Upper lobe of right lung (tissue), 1 donor: ENCODE measurements around the gene CCM2. TPM values are rescaled to one million over a fixed set of nuclear protein-coding genes. Genes with fewer than 3 reads are reported as not detected.

Experiments used
- ATAC-seq: fragments of 200-7000 bp; cut with Tn5 transposase; one replicate; pipeline ENCODE4 v1.9.1; 2020; ENCODE audit warnings: mild to moderate bottlenecking, moderate library complexity
- DNase-seq: peaks from one replicate; pipeline ENCODE4 v3.0.0-alpha.2; 2020
- H3K27ac ChIP-seq: fragments of 200-600 bp; one replicate; pipeline ENCODE4 v1.8.0; 2022
- H3K27me3 ChIP-seq: fragments of 200-600 bp; one replicate; pipeline ENCODE4 v1.8.0; 2022; ENCODE audit warnings: mild to moderate bottlenecking
- H3K36me3 ChIP-seq: fragments of 200-600 bp; one replicate; pipeline ENCODE4 v1.8.0; 2022
- H3K4me1 ChIP-seq: fragments of 200-600 bp; one replicate; pipeline ENCODE4 v1.8.0; 2022
- H3K4me3 ChIP-seq: fragments of 200-600 bp; one replicate; pipeline ENCODE4 v1.8.0; 2022; ENCODE audit warnings: mild to moderate bottlenecking
- H3K9me3 ChIP-seq: fragments of 200-600 bp; one replicate; pipeline ENCODE4 v1.8.0; 2022
- CTCF ChIP-seq: fragments of 200-600 bp; IDR thresholded peaks from one replicate; pipeline ENCODE4 v1.8.0; 2022; ENCODE audit warnings: antibody characterized with exemption
- intact Hi-C: fragments of 100-400 bp; cut with DNase I; formaldehyde crosslinking; loops from one replicate; pipeline ENCODE4 v1.11.0; 2022
- total RNA-seq: library from RNA; stranded (reverse); fragmentation: NEBNext Ultra II Directional; extraction: Animal tissue kit (Norgen Biotek cat#: 25700); gene quantifications from one replicate; pipeline ENCODE4 v1.2.1, GENCODE V29; 2021
- donor health status: DM: no; HTN: yes; CAD: no; lungs with severe emphysema.

The CCM2 gene
- total RNA-seq, 1 donor from 2014 or later: 40.2 TPM

GRCh38 chr7:44964384-44964830 is 35.6 kb upstream of the CCM2 start:
- H3K27ac ChIP-seq: no peak overlapping the region
- intact Hi-C loops: no loop called here
- ATAC-seq (no peak), DNase-seq (no peak)
- no peak for TF ChIP-seq CTCF
- H3K27me3 ChIP-seq: no peaks in the 10 kb centered on the region
- H3K36me3 ChIP-seq: no peaks in the 10 kb centered on the region
- no peak overlapping the region for H3K4me3 ChIP-seq
- H3K4me1 ChIP-seq: peaks cover 8% of the 10 kb centered on the region
- H3K9me3 ChIP-seq: no peaks in the 10 kb centered on the region

GRCh38 chr7:44964831-44965440 is 35.1 kb upstream of the CCM2 start:
- H3K36me3 ChIP-seq: no peaks in the 10 kb centered on the region
- no peak overlapping the region for H3K4me3 ChIP-seq
- H3K27ac ChIP-seq: no peak overlapping the region
- DNase-seq: peak; percentile 62
- no peaks in the 10 kb centered on the region for H3K27me3 ChIP-seq
- H3K4me1 ChIP-seq: peaks cover 8% of the 10 kb centered on the region
- TF ChIP-seq CTCF: no peak
- ATAC-seq: no peak
- H3K9me3 ChIP-seq: no peaks in the 10 kb centered on the region
- intact Hi-C loops: no loop called here

- H3K27me3 ChIP-seq: no peaks in the 10 kb centered on the region
- H3K4me1 ChIP-seq: peaks cover 8% of the 10 kb centered on the region
- H3K9me3 ChIP-seq: no peaks in the 10 kb centered on the region
- ATAC-seq: no peak
- no peaks in the 10 kb centered on the region for H3K36me3 ChIP-seq
- no peak overlapping the region for H3K27ac ChIP-seq
- peak; percentile 46 for DNase-seq
- TF ChIP-seq CTCF: no peak
- H3K4me3 ChIP-seq: no peak overlapping the region
- intact Hi-C loops: no loop called here
Measured at GRCh38 chr7:44965441-44965903, 34.5 kb upstream of the CCM2 start.

GRCh38 chr7:44965937-44966730 is 33.9 kb upstream of the CCM2 start:
- Histone ChIP-seq H3K4me1 (peaks cover 8% of the 10 kb centered on the region), H3K36me3 (no peaks in the 10 kb centered on the region), H3K27me3 (no peaks in the 10 kb centered on the region), H3K27ac (no peak overlapping the region), H3K4me3 (no peak overlapping the region), H3K9me3 (no peaks in the 10 kb centered on the region)
- intact Hi-C loops: no loop called here
- ATAC-seq (no peak), DNase-seq (peak; percentile 59)
- TF ChIP-seq CTCF: no peak

- no peaks in the 10 kb centered on the region for H3K9me3 ChIP-seq
- DNase-seq: peak; percentile 44
- intact Hi-C loops: no loop called here
- peaks cover 8% of the 10 kb centered on the region for H3K4me1 ChIP-seq
- no peak for ATAC-seq
- no peak for TF ChIP-seq CTCF
- H3K36me3 ChIP-seq: no peaks in the 10 kb centered on the region
- no peak overlapping the region for H3K4me3 ChIP-seq
- H3K27ac ChIP-seq: no peak overlapping the region
- no peaks in the 10 kb centered on the region for H3K27me3 ChIP-seq
Measured at GRCh38 chr7:44966731-44967538, 33.1 kb upstream of the CCM2 start.
